Ishikawa (cell line): ENCODE results near the gene ARHGEF26.

Source experiments
- CEBPB ChIP-seq: IDR thresholded peaks from 2 replicates; pipeline ENCODE4 v1.6.1; 2012
- EGR1 ChIP-seq: IDR thresholded peaks from 2 replicates; pipeline ENCODE4 v1.6.1; 2012
- EP300 ChIP-seq: IDR thresholded peaks from 2 replicates; pipeline ENCODE4 v1.6.1; 2012; ENCODE audit warnings: borderline replicate concordance
- FOXM1 ChIP-seq: IDR thresholded peaks from 2 replicates; pipeline ENCODE4 v1.6.1; 2012; ENCODE audit warnings: low read depth, borderline replicate concordance
- NFIC ChIP-seq: IDR thresholded peaks from 2 replicates; pipeline ENCODE4 v1.6.1; 2012
- REST ChIP-seq: IDR thresholded peaks from 2 replicates; pipeline ENCODE4 v1.6.1; 2012; ENCODE audit warnings: low read depth, mild to moderate bottlenecking
- TCF12 ChIP-seq: IDR thresholded peaks from 2 replicates; pipeline ENCODE4 v1.6.1; 2012; ENCODE audit warnings: low read depth
- TEAD4 ChIP-seq: IDR thresholded peaks from 2 replicates; pipeline ENCODE4 v1.6.1; 2012
- YY1 ChIP-seq: IDR thresholded peaks from 2 replicates; pipeline ENCODE4 v1.6.1; 2012; ENCODE audit warnings: low read depth
- ZBTB7A ChIP-seq: IDR thresholded peaks from 2 replicates; pipeline ENCODE4 v1.6.1; 2012; ENCODE audit warnings: low read depth
- TF ChIP-seq, protein P1 (sequence below): IDR thresholded peaks from 2 replicates; pipeline ENCODE4 v1.6.1; 2012

- TF ChIP-seq REST (no peak), CEBPB (no peak), YY1 (no peak), TEAD4 (no peak), EP300 (no peak), FOXM1 (no peak), TCF12 (no peak), EGR1 (no peak), NFIC (no peak), ZBTB7A (no peak)
- TF ChIP-seq, protein P1, sequence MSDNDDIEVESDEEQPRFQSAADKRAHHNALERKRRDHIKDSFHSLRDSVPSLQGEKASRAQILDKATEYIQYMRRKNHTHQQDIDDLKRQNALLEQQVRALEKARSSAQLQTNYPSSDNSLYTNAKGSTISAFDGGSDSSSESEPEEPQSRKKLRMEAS = no peak
These were observed 5.5 kb downstream of the ARHGEF26 start for GRCh38 chr3:154126651-154127050.
